Measurements from ENCODE around the gene SESN3.
"Not testable (repeated sequence)": the region's sequence is repeated elsewhere in the genome, so short reads cannot be mapped to it uniquely, and the experiment has no call there.

Gene SESN3

DNA sequence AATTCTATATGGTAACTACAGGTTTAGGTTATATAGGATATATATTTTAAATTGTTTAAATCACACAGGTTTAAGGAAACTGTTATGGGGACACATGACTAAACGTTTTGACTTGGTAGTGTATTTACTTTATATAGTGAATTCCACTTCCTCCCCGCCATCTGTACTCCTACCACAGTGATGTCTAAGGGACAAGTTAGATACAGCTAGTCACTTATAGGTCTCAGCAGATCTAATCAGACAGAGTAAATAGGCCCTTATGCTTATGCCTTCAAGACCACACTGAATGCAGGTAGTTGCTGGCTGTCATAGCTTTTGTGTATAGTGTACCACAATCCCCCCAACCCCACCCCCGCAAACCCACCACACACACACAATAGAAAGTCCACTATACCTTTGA is 8.2 kb downstream of the SESN3 start:
- DNase-seq (ENCODE audit: extremely low read depth in 1 of 2, low read depth in 1 of 2): no peak

DNA sequence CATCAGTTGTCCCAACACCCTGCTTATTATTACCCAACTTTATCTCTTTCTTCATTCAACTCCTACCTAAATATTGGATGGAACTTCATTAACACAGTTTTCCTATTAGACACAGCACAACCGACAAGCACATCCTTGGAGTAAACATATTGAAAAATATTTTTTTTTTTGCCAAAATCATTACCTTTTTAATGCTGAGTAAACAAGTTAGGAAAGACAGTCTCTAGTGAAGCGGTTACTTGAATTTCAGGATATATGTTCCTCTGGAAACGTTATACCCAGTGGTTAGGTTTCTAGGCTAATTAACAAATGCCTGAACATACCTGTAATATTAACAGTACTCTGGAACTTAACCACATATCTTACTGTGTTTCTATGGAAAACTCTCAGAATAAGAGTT is 11.4 kb downstream of the SESN3 start:
- DNase-seq (ENCODE audit: extremely low read depth in 1 of 2, low read depth in 1 of 2): no peak

DNA sequence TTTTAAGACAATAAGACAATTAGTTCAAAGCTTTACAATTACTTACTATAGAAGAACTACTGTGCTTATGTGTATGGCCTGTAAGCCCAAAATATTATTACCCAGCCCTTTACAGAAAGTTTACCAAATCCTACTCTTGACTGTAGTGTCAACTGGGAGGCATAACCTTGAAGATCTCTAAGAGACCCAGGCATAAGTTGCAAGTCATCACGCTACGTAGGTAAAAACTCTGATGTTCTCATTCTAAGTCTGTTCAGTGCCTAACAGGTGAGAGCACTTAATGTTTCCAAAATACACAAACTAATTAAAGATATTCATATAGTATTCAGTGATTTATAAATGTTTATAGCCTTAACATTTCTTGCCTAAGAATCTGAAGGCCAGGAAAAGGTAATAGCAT is 12.9 kb downstream of the SESN3 start:
- DNase-seq (ENCODE audit: extremely low read depth in 1 of 2, low read depth in 1 of 2): no peak

DNA sequence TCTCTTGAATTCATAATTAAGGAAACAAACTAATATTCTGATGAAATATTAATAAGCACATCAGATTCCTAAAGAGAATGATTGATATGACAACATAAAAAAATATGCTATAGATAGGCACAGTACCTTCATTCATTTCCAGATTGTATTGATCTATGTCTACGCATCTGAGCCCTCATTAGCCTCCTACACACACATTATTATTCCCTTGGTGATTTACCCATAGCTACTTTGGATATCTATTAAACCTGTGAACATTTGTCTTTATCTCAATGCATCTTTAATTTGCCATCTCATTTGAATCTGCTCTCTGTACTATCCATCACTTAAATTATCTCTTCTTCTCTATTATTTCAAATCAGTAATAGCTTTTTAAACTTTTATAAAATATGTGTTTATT is 18.4 kb downstream of the SESN3 start:
- DNase-seq (ENCODE audit: extremely low read depth in 1 of 2, low read depth in 1 of 2): no peak

DNA sequence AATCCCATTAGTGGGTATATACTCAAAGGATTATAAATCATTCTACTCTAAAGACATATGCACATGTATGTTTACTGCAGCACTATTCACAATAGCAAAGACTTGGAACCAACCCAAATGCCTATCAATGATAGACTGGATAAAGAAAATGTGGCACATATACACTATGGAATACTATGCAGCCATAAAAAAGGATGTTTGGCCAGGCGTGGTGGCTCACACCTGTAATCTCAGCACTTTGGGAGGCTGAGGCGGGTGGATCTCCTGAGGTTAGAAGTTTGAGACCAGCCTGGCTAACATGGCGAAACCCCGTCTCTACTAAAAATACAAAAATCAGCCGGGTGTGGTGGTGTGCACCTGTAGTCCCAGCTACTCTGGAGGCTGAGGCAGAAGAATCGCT is 21.5 kb downstream of the SESN3 start:
- not testable (repeated sequence) for DNase-seq (ENCODE audit: extremely low read depth in 1 of 2, low read depth in 1 of 2)

DNA sequence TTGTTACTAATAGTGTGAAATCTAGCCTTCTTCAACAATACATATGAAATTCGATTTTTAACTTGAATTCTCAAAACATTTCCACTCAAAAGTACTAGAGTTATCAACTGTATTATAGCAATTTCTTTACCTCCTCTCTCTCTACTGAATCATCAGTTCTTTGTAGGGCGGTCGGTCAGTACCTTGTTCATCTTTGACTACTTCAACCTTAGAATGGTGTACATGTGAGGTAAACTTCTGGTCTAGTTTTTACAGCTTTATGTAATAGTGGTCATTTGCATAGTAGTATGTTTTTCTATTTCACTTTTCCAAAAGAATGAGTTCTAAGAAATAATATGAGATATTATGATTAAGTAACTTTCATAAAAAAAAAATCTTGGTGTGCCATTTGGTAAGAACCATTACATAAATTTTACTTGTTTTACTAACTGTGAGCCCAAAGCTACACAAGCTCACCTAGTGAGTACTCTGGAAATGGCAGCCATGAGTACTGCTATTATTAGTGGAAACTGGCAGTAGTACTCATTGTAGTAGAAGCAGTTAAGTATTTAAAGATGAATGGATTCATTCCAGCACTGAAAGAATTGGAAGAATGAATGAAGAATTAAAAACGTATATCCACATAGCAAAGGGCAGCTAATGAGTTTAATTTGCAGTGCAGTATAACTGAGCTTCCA is 30.1 kb downstream of the SESN3 start:
- no peak for DNase-seq (ENCODE audit: extremely low read depth in 1 of 2, low read depth in 1 of 2)

DNA sequence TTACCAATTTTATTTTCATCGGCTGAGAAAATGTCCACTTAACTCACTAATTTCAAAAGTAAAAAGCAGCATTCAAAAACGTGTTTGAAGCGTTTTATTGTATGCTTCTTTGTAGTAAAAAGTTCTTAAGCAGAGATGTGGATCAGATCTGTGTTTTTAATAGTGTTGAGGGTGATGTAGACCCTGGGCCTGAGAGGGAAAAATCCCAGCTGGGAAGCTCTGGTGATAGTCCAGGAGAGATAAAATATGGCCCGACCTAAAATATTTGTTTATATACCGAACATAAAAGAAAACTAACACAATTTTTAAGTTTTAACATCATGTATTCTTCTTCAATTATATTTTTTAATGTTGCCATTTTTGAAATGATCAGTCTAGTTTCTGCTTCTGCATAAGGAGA is 35.2 kb downstream of the SESN3 start:
- no peak for DNase-seq (ENCODE audit: extremely low read depth in 1 of 2, low read depth in 1 of 2)

DNA sequence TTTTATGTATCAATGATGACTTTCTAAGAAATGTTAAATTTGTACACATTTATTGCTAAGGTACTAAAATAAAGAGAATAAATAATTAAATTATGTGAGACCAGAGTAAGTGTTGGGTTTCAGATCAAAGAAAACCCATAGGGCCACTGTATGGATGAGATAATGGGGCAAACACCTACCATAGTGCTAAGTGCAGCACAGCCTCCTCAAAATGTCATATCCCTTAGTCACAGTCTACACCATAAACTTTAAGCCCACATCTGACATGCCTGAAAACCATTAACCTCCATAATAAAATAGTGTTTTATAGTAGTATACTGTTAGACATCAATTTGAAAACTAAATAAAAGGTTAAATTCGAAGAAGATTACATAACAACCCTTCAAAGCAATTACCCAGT is 37.5 kb downstream of the SESN3 start:
- DNase-seq (ENCODE audit: extremely low read depth in 1 of 2, low read depth in 1 of 2): no peak

DNA sequence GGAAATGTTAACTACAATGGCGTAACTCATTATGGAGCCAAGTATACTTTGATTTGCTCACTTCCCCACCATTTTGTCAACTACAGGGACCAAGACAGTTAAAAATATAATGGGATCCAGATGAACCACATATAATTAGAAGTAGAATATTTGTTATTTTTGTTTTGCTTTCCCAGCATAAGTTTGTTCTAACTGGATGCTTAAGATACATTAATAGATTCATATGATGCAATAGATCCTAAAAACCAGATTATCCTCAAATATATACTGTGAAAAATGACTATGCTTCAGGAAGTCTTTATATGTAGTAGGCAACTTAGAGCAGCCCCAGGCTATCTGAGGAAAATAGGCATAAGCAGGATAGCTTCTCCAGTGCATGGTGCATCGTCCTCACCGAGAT is 38.3 kb downstream of the SESN3 start:
- no peak for DNase-seq (ENCODE audit: extremely low read depth in 1 of 2, low read depth in 1 of 2)

DNA sequence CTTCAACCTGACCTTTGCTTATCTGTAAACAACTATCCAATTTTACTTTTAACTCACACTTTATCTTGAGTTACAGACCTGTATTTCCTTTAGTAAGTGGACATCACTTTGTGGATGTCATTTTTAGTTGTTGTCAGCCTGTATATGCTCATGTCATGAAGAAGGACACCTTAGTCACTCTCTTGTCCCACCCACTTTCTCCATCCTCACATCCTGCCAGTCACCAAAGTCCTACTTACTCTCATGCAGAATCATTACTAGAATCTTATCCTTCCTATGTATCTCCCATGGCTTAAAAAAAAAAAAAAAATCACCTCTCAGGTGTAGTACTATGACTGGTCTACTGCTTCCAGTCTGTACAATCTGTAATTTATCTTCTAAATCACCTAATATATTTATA is 43.3 kb downstream of the SESN3 start:
- no peak for DNase-seq (ENCODE audit: extremely low read depth in 1 of 2, low read depth in 1 of 2)

DNA sequence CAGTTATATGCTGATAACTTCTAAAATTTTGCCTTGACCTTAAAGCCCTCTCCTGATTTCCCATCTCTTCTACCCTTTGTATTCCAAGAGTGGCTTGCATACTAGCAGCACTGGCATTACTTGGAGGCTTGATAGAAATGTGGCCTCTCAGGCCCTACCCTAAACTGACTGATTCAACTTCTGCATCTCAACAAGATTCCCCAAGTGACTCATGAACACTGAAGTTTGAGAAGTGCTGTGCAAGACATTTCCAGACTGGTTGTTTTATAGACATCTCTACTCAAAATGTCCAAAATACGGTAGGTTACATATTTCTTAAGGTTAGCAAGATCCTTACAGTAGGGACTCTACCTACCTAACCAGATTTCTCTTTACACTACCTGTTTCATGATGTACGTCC is 48.6 kb downstream of the SESN3 start:
- DNase-seq (ENCODE audit: extremely low read depth in 1 of 2, low read depth in 1 of 2): no peak

DNA sequence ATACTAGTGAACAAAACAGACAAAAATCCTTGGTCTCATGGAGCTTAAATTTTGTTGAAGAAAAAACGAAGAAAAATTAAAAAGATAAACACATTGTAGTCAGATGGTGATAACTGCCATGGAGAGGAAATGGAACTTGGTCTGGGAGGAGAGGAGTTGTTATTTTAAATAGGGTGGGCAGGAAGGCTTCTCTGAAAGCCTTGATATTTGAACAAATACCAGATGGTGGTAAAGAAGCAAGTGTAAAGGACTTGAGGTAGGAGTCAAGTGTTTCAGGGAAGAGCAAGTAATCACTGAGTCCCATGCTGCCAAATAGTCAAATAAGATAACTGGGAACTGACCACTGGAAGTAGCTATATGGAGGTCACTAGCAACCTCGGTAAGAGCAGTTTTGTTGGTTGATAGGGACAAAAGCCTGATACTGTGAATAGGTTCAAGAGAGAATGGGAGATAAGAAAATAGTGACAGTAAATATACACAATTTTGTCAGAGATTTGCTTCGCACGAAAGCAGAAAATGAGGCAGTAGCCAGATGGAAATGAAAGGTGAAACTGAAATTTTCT is 55.1 kb downstream of the SESN3 start:
- DNase-seq (ENCODE audit: extremely low read depth in 1 of 2, low read depth in 1 of 2): no peak

DNA sequence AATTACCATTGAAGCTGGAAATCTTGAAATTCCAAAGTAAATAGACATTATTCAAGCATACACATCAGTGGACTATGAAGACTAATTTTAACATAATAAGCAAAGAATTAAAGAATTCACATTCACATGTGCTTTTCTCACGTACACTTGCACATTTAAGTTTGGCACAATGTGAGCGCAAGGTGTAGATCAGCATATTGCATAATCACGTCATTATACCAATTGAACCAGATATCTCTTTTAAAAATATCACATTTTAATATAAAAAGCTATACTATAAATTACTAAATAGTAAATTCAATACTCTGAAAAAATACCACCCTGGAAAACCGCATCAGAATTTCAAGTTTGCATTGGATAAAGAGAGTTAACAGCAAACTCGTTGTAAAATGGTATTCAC is 60.7 kb downstream of the SESN3 start:
- no peak for DNase-seq (ENCODE audit: extremely low read depth in 1 of 2, low read depth in 1 of 2)

DNA sequence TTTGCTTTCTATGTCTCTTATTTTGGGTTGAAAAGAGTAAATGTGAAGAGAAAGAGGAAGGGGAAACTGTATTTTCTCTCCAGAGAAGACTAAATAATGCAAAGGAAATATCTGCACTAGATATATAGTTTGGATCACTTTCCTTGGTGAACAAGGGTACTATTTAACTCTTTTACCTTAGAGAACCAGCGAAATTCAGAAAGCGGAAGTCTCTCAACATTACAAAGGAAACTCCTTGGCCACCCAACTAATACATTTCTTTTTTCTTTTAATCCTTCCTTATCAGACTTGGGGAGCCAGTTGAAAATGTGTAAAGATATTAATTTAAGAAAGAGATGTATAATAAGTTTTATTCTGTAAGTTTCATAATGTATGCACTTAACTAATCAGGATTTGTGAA is 64.2 kb downstream of the SESN3 start:
- no peak for DNase-seq (ENCODE audit: extremely low read depth in 1 of 2, low read depth in 1 of 2)

DNA sequence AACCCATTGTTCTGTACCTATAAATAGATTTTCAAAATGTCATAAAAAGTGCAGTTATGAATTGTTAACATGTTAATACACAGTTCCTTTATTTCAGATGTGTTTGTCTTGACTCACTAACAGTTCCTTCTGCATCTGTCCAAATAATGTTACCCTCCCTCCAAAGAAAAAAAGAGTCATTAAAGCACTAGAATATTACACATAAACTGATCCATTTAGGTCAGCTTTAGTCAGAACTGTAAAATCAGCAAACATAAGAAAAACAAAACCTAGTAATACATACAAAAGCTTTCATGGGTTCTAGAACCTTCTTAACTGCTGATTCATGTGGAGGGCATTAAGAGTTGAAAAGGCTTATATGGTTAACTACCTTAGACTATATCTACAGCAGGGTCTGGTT is 65.4 kb downstream of the SESN3 start:
- no peak for DNase-seq (ENCODE audit: extremely low read depth in 1 of 2, low read depth in 1 of 2)

DNA sequence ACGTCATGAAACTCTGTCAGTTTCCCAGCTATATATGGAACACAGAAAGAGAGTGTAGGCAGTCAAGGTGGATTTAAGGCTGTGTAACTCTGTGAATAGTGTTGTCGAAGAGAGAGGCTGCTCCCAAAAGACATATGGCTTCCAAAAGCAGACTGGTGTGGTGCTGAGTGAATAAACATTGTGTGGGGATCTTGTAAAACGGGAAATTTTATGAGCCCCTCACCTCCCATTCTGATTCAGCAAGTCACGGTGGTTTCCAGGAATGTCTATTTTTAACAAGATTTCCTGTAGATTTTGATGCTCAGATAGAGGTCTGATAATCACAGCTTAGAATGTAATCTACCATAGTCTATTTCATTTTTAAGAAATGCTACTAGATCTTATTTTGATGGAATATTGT is 67.9 kb downstream of the SESN3 start:
- no peak for DNase-seq (ENCODE audit: extremely low read depth in 1 of 2, low read depth in 1 of 2)

DNA sequence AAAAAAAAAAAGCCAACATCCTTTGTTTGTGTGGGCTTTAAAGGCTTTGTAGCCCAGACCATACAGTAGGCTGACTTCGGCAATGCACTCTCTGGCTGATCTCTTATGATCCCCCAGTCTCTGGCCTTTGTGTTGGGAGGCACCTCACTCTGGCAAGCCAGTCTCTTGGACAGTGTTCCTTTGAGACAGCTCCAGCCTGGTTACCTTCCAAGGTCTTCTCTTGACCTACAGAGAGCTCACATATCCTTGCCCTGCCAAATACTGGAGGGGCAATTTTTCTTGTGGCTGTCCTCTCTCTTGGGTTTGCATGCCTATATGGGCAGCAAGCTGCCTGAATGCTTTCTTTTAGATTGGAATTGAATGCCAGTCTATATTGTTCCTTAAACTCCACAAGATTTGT is 69.8 kb downstream of the SESN3 start:
- no peak for DNase-seq (ENCODE audit: extremely low read depth in 1 of 2, low read depth in 1 of 2)

DNA sequence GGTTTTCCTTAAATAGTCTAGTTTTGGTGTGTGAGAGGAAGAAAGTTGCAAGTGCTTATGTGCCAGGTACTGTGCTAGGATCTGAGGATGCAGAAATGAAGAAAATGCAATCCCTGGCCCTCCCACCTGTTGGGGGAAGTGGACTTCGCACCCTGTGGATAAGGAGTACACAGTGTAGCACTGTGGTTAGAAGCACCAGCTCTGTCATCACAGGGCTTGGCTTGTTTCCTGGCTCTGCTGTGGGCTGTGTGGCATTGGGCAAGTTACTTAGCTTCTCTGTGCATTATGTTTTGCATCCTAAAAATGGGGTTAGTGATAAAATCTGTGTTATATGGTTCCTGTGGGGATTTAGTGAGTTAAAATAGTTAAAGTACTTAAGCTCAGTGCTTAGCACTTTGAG is 73.2 kb downstream of the SESN3 start:
- no peak for DNase-seq (ENCODE audit: extremely low read depth in 1 of 2, low read depth in 1 of 2)

DNA sequence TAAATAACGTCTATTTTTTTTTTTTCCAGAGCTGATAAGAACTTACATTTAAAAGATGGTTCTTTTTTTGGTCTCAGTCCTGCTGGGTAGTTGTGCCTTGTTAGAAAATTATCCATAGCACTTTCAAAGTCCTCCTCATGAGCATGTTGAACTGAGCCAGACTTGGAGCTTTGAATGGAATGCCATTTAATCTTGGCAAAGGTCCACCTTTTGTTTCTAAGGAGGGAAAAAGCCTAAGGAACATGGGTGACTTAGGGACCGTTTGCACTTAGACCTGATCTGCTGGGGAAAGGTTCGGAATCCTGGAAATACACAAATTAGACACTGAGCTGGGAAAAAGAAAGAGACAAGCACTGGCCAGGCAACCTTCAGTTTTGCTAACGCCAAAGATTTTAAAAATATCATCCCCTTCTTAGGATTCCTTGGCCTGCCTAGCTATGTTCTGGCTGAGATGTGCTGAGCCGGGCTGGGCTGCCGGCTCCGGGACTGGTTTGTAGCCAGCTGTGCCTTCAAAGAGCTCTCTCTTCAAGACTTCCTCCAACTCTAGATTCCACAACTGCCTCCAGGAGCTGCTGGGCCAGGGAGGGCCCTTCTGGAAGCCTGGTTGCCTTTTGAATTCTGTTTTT is 74.0 kb downstream of the SESN3 start:
- DNase-seq (ENCODE audit: extremely low read depth in 1 of 2, low read depth in 1 of 2): no peak

DNA sequence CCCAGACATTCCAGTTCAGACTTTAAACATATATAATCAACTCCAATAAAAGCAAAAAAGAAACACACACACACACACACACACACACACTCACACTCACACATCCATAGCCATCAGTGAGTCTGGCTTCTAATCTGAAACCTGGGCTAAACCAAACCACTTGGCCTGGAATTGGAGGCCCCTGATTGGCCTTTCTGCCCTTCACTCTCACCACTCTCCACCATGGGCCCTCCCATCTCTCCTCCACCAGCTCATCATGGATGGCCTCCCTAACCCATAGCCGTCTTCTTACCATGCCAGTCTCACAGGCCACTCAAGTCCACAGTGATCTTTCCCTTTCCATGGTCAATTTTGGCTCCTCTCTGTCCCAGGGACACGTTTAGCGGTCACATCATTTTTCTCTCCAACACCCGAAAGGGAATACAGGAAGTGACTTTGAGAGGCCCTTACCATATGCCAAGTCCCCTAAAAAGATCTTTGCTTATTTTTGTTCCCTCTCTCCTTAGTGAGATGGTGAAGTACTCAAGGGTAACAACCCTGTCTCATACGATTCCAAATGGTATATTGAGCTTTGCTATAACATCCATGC is 74.8 kb downstream of the SESN3 start:
- no peak for DNase-seq (ENCODE audit: extremely low read depth in 1 of 2, low read depth in 1 of 2)

DNA sequence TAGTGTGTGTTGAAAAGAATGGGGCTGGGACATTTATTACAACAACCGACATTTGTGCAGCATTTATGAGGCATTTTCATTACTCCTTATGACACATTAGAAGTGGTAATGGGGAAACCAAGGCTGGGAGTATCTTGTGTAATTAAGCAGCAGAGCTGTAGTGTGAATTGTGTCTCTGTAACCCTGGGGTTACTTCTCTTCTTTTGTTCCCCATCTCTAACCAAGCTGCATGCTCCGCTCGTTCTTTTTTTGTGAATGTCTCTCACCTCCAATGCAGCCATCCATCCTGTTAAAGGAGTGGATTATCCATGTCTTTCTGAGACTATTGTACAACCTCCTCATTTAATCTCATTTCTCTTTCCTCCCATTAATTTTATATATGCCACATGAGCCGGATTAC is 75.6 kb downstream of the SESN3 start:
- DNase-seq (ENCODE audit: extremely low read depth in 1 of 2, low read depth in 1 of 2): no peak

DNA sequence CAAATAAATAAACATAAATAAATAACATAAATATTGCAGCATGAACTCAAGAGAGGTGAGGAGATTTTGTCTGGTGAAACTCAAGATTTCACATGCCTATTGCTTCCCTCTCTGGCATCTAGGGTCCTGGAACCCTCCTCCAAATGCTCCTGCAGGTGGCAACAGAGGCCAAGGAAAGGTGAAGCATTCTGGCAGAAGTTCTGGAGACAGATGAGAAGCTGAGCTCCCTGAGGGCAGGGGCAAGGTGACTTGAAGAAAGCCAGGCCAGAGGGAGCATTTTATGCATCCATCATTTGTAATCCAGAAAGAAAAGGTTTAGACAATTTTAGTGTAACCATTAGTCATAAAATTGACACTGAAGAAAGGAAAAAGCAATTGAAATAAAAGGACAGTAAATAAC is 76.5 kb downstream of the SESN3 start:
- no peak for DNase-seq (ENCODE audit: extremely low read depth in 1 of 2, low read depth in 1 of 2)

Data from stimulated activated CD8-positive, alpha-beta memory T cell treated with anti-CD3 and anti-CD28 coated beads, Interleukin-7, amount 100 ng/mL, for 48 hours (primary cell).